GM21360 (cell line): Measurements from ENCODE around the gene ME1.
A peak's percentile ranks its signal among the peaks of the same experiment; 100 is the strongest.
"Not testable (repeated sequence)": the region's sequence is repeated elsewhere in the genome, so short reads cannot be mapped to it uniquely, and the experiment has no call there.

ENCODE experiments used
- ATAC-seq: cut with Tn5 transposase; IDR thresholded peaks from one replicate; pipeline ENCODE4 v1.9.1; 2021; ENCODE audit warnings: mild to moderate bottlenecking, moderate library complexity; ENCODE audit not compliant: unreplicated experiment

The ME1 gene

GRCh38 chr6:83432636-83433035 is 1.8 kb upstream of the ME1 start:
- ATAC-seq, result no peak

GRCh38 chr6:83431545-83432155 is 799 bp upstream of the ME1 start:
- ATAC-seq, result no peak

- ATAC-seq, result peak; percentile 2
Measured at GRCh38 chr6:83429857-83430610, 817 bp downstream of the ME1 start.

- ATAC-seq, result no peak
Measured at GRCh38 chr6:83429269-83429668, 1.6 kb downstream of the ME1 start.

- ATAC-seq, result no peak
Measured at GRCh38 chr6:83424392-83425018, 6.3 kb downstream of the ME1 start.

- ATAC-seq, result no peak
Measured at GRCh38 chr6:83417880-83418663, 12.8 kb downstream of the ME1 start.

- ATAC-seq, result no peak
Measured at GRCh38 chr6:83413068-83413467, 17.8 kb downstream of the ME1 start.

- ATAC-seq, result no peak
Measured at GRCh38 chr6:83411731-83412130, 19.1 kb downstream of the ME1 start.

GRCh38 chr6:83403191-83403590 is 27.7 kb downstream of the ME1 start:
- no peak for ATAC-seq

GRCh38 chr6:83389606-83390005 is 41.2 kb downstream of the ME1 start:
- ATAC-seq, result no peak

GRCh38 chr6:83385473-83385872 is 45.4 kb downstream of the ME1 start:
- no peak for ATAC-seq

- no peak for ATAC-seq
Measured at GRCh38 chr6:83384751-83385150, 46.1 kb downstream of the ME1 start.

GRCh38 chr6:83381949-83382348 is 48.9 kb downstream of the ME1 start:
- ATAC-seq, result no peak

- ATAC-seq, result no peak
Measured at GRCh38 chr6:83378621-83379388, 52.0 kb downstream of the ME1 start.

- no peak for ATAC-seq
Measured at GRCh38 chr6:83371423-83371822, 59.4 kb downstream of the ME1 start.

- no peak for ATAC-seq
Measured at GRCh38 chr6:83370567-83370966, 60.3 kb downstream of the ME1 start.

- ATAC-seq, result no peak
Measured at GRCh38 chr6:83369692-83370091, 61.2 kb downstream of the ME1 start.

- ATAC-seq, result no peak
Measured at GRCh38 chr6:83368577-83368976, 62.3 kb downstream of the ME1 start.

- no peak for ATAC-seq
Measured at GRCh38 chr6:83367104-83367503, 63.7 kb downstream of the ME1 start.

- no peak for ATAC-seq
Measured at GRCh38 chr6:83365931-83366330, 64.9 kb downstream of the ME1 start.

- ATAC-seq, result not testable (repeated sequence)
Measured at GRCh38 chr6:83362349-83362748, 68.5 kb downstream of the ME1 start.
